Daoy (cell line): Measurements from ENCODE around the gene HPCA. TPM values are rescaled to one million over a fixed set of nuclear protein-coding genes. Genes with fewer than 3 reads are reported as not detected.
"Not testable (repeated sequence)": the region's sequence is repeated elsewhere in the genome, so short reads cannot be mapped to it uniquely, and the experiment has no call there.

Source experiments
- DNase-seq: peaks from one replicate; pipeline ENCODE4 v3.0.0-alpha.2; 2015; ENCODE audit warnings: low read depth
- total RNA-seq: library from RNA; depleted of rRNA; stranded (reverse); fragments of >200 nt; shearing (Covaris generic); gene quantifications from 2 replicates; pipeline ENCODE4 v1.2.3, GENCODE V29; 2014

Gene HPCA
- total RNA-seq, 1 experiment from 2014 or later, result not detected

DNA sequence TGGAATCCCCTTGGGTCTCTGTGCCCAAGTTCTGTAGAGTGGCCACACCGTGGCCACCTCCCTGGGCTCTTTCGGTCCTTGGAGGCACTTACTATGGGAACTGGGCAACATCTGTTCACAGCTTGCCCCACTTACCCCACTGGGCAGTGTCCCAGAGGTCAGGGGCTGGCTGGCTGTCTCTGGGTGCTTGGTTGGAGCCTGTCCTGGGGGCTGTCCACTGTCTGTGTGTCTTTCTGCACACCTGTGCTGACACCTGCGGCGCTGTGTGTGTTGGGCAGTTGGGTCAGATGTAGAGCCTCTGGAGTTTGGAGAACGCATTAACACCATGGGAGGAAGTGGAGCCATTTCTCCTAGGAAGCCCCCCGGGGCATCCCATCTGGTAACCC, 16.2 kb downstream of the HPCA start:
- no peak for DNase-seq

DNA sequence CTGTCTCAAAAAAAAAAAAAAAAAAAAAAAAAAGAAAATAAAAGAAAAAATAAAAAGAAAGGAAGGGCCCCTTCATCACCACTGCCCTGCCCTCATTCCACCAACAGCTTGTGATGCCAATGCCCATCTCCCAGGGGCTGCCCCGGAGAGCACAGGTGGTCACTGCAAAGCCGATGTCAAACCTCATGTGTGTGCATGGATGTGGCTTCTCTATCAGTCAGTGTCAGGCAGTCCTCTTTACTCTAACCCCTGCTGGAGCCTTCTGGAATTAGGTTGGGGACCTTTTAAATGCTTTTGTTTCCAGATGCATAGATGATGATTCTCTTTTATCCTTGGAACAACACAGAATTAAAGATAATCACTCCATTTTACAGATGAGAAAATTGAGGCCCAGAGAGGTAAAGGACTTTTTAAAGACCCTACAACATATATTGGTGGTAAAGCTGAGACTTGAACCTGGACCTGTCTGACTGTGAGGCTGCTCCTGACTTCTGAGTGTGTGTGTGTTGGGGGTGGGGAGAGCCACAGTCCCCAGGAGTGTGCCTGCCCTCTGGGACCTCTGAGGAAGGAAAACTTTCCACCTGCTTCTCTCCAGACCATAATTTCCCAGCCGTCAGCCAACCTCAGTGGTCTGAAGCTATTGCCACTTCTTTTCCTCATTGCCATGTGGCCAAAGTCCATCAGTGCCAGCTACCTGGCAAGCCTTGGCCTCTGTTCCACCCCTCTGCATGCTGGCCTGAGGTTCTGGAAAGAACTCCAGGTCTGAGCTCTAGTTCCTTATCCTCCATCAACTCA, 17.9 kb downstream of the HPCA start:
- DNase-seq, result no peak

- DNase-seq, result no peak
These were observed 18.5 kb downstream of the HPCA start for GRCh38 chr1:32904797-32905196.

- not testable (repeated sequence) for DNase-seq
These were observed 19.3 kb downstream of the HPCA start for GRCh38 chr1:32905588-32905987.

DNA sequence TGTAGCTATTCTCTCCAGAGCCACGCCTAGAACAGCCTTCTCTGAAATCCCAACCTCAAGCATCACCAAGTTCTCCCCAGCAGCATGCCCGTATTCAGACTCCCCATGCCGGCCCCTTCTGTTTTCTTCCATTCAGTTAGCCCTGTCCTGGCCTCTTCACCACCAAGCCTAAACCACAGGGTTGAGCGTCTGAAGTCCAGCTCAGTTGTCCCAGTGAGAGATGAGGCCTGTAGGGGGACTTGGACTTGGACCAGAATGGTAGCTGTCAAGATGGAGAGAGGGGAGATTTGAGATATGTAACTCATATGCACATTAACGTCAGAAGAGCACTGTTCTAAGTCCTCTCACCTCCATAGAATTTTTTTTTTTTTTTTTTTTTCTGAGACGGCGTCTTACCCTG, 20.4 kb downstream of the HPCA start:
- DNase-seq, result no peak

DNA sequence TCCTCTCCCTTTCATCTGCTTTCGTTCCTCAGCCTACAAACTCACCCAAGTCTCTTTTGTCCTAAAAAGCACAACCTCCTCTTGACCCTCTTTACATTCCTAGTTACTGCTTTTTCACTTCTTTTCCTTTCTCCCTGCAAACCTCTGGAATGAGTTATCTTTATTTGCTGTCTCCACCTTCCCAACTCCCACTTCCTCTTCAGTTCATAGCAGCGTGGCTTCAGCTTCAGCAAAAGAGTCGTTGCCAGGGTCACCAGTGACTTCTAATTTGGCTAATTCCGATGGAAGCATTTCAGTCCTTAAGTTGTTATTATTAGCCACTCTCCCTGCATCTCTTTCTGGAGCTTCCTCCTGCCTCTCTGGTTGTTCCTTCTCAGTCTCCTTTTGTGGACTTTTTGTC, 21.1 kb downstream of the HPCA start:
- no peak for DNase-seq

- no peak for DNase-seq
These were observed 24.0 kb downstream of the HPCA start for GRCh38 chr1:32910319-32910718.

DNA sequence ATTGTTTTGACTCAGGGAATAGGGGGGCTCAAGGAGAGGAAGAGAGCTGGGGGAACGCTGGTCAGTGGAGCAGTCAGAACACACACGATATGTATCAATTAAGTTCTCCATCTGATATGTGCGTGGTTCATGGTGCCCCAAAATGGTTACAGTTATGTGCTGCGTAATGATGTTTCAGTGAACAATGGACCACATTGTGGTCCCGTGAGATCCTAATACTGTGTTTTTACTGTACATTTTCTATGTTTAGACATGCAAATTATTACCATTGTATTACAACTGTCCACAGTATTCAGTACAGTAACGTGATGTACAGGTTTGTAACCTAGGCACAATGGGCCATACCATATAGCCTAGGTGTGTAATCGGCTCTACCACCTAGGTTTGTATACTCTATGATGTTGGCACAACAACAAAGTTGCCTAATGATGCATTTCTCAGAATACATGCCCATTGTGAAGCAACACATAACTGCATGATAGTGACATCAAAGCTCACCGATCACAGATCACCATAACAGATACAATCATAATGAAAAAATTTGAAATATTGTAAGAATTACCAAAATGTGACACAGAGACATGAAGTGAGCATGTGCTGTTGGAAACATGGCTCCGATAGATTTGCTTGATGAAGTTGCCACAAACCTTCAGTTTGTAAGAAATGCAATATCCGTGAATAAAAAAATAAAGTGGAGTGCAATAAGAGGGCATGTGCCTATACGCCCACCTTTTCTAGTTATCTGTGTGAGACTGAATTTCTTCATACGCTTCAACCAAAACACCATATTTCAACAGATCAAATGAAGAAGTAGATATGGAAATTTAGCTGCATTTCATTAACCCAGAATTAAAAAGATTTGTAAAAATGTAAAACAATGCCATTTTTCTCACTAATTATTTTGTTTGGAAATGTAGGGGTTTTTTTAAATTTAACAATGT, 29.7 kb downstream of the HPCA start:
- no peak for DNase-seq

GRCh38 chr1:32917521-32917920, 31.2 kb downstream of the HPCA start:
- DNase-seq, result no peak

- DNase-seq, result no peak
These were observed 31.9 kb downstream of the HPCA start for GRCh38 chr1:32918179-32918578.

GRCh38 chr1:32919811-32920733, 33.8 kb downstream of the HPCA start:
- peak; percentile 78 for DNase-seq

DNA sequence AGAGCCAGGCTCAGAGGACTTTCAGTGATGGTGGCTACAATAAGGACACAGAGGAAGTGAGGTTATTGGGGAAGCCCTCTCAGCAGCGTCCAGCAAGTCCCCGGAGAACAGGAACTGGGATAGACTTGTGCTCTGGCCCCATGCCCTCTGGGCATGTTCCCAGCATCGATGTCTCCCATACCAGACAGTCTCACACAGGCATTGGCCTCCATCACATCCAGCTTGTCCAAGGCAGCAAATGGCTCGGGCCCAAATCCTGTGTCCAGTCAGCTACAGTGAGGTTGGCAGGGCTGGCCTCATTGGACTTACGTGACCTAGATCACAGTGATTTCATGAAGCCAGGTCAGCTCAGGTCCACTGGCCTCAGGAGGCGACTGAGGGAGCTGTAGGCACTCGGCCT, 34.5 kb downstream of the HPCA start:
- DNase-seq, result no peak

DNA sequence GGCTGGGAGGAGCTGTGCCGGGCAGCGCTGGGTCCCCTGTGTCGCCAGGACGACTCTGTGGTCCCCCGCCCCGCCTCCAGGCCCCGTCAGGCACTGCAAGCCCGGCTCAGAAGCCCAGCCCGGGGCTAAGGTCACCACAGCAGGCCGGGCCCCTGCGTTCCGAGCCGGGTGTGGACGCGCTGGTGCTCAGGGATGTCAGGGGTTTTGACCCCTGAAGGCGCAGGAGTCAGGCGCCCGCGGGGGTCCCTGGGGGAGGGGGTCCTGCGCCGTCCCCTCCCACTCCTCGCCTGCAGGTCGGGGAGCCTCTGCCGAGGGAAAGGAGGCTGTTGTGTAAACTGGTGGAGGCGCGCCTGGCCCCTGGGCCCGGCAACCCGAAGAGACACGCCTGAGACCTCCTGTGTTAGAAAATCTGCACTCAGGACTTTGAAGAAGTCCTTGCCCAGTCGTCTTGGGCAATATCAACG, 38.6 kb downstream of the HPCA start:
- DNase-seq, result no peak

DNA sequence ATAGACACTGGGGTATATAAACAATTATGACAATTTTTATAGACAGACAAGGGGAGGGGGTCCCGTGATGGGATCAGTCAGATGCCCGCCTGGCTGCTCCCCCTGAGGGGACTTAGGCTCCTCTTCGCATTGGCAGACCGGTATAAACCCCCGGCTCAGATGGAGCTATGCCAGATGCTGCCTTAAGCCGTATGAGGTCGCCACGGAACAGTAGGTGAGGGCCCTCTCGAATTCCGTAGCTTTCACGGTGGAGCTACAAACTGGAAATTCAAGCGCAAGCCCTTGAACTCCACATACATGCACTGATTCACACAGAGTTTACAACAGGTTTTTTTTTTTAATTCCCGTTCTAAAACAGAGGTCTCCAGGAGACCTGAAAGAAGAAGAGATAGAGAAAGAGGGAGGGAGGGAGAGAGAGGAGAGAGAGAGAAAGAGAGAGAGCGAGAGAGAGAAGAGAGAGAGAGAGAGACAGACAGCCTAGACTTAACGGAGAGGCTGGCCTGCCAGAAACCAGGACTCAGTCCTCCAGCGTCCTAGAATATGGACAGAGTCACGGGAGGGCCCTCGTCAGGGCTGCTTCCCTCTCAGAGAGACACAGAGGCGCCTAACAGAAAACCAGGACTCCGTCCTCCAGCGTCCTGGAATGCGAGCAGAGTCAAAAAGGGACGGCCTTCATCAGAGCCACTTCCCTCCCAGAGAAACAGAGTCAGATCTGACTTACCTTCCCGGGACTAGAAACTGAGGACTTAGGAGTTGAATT, 39.3 kb downstream of the HPCA start:
- DNase-seq, result no peak

- DNase-seq, result no peak
These were observed 40.3 kb downstream of the HPCA start for GRCh38 chr1:32926562-32926961.

DNA sequence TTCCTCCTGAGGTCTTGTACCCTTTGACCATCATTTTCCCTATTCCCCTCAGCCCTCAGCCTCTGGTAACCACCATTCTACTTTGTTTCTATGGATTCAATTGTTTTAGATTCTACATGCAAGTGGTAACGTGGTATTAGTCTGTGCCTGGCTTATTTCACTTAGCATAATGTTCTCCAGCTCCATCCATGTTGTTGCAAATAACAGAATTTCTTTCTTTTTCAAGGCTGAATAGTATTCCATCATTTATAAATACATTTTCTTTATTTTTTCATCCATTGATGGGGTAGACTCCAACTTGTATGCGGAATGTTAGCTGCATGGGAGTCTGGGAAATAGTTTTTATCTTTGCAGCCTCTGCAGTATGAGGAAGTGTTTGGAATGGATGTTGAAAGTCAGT, 41.1 kb downstream of the HPCA start:
- no peak for DNase-seq

GRCh38 chr1:32928285-32928684, 42.0 kb downstream of the HPCA start:
- DNase-seq, result no peak

GRCh38 chr1:32928715-32929114, 42.4 kb downstream of the HPCA start:
- DNase-seq, result no peak

GRCh38 chr1:32929366-32929765, 43.1 kb downstream of the HPCA start:
- no peak for DNase-seq

- DNase-seq, result no peak
These were observed 45.5 kb downstream of the HPCA start for GRCh38 chr1:32931760-32932159.

DNA sequence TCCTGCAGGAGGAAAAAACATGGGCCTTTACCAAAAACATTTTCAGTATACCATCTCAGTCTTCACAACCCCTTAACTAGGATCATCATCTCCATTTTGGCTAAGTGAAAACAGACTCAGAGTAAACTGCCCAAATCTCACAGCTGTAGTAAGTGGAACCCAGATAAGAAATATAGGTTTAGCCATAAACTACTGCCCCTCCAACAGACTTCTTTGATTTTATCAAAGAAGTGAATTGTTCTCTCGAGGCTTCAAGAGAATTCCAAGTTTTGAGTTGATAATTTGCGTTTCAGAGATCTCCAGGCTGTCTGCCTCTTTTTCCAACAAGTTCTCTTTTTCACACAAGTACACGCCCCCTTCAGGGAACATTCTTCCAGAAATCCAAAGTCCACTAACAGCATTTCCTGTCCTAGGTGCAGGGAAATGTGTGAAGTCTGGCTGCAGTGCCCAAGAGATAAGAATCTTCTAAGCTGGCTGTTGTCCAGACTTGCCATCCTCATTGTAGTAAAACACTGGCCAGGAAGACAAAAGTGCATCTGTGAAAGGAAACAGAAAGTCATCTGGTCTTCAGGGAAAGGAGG, 47.5 kb downstream of the HPCA start:
- peak; percentile 54 for DNase-seq
